Measurements from ENCODE around the gene POT1.

POT1 gene

GRCh38 chr7:124922200-124922599 is 7.4 kb downstream of the POT1 start:
- Mint-ChIP-seq H3K36me3 (ENCODE audit: low read depth) (peaks cover 23% of the 10 kb centered on the region), H3K27me3 (ENCODE audit: low read depth, poor library complexity) (no peaks in the 10 kb centered on the region), H3K4me3 (no peak overlapping the region), H3K9me3 (no peaks in the 10 kb centered on the region), H3K27ac (no peak overlapping the region), H3K4me1 (peaks cover 16% of the 10 kb centered on the region)
- TF ChIP-seq, protein P1, sequence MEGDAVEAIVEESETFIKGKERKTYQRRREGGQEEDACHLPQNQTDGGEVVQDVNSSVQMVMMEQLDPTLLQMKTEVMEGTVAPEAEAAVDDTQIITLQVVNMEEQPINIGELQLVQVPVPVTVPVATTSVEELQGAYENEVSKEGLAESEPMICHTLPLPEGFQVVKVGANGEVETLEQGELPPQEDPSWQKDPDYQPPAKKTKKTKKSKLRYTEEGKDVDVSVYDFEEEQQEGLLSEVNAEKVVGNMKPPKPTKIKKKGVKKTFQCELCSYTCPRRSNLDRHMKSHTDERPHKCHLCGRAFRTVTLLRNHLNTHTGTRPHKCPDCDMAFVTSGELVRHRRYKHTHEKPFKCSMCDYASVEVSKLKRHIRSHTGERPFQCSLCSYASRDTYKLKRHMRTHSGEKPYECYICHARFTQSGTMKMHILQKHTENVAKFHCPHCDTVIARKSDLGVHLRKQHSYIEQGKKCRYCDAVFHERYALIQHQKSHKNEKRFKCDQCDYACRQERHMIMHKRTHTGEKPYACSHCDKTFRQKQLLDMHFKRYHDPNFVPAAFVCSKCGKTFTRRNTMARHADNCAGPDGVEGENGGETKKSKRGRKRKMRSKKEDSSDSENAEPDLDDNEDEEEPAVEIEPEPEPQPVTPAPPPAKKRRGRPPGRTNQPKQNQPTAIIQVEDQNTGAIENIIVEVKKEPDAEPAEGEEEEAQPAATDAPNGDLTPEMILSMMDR (IDR thresholded peaks at IDR 0.05): no peak
- no peak for DNase-seq

- H3K36me3 Mint-ChIP-seq (ENCODE audit: low read depth): peaks cover 10% of the 10 kb centered on the region
- no peaks in the 10 kb centered on the region for H3K27me3 Mint-ChIP-seq (ENCODE audit: low read depth, poor library complexity)
- H3K27ac Mint-ChIP-seq: no peak overlapping the region
- no peak overlapping the region for H3K4me3 Mint-ChIP-seq
- DNase-seq: no peak
- TF ChIP-seq, protein P1 (IDR thresholded peaks at IDR 0.05): no peak
- H3K9me3 Mint-ChIP-seq: no peaks in the 10 kb centered on the region
- H3K4me1 Mint-ChIP-seq: peaks cover 15% of the 10 kb centered on the region
These were observed 9.8 kb downstream of the POT1 start for GRCh38 chr7:124919841-124920240.

- Mint-ChIP-seq H3K4me1 (peaks cover 9% of the 10 kb centered on the region), H3K4me3 (no peak overlapping the region), H3K27me3 (ENCODE audit: low read depth, poor library complexity) (no peaks in the 10 kb centered on the region)
These were observed 11.0 kb downstream of the POT1 start for GRCh38 chr7:124918662-124919061.

GRCh38 chr7:124915242-124915641 is 14.4 kb downstream of the POT1 start:
- Mint-ChIP-seq H3K27me3 (ENCODE audit: low read depth, poor library complexity) (no peaks in the 10 kb centered on the region), H3K27ac (no peak overlapping the region), H3K9me3 (no peaks in the 10 kb centered on the region), H3K36me3 (ENCODE audit: low read depth) (peaks cover 21% of the 10 kb centered on the region), H3K4me3 (no peak overlapping the region), H3K4me1 (peaks cover 9% of the 10 kb centered on the region)
- TF ChIP-seq, protein P1 (IDR thresholded peaks at IDR 0.05): no peak
- no peak for DNase-seq

More at GRCh38 chr7:124918662-124919061, 11.0 kb downstream of the POT1 start:
- TF ChIP-seq, protein P1 (IDR thresholded peaks at IDR 0.05): no peak
- no peak for DNase-seq
- H3K9me3 Mint-ChIP-seq: no peaks in the 10 kb centered on the region
- peaks cover 12% of the 10 kb centered on the region for H3K36me3 Mint-ChIP-seq (ENCODE audit: low read depth)
- H3K27ac Mint-ChIP-seq: no peak overlapping the region

- DNase-seq: no peak
- Mint-ChIP-seq H3K4me1 (peaks cover 9% of the 10 kb centered on the region), H3K27ac (no peak overlapping the region), H3K36me3 (ENCODE audit: low read depth) (peaks cover 18% of the 10 kb centered on the region), H3K27me3 (ENCODE audit: low read depth, poor library complexity) (no peaks in the 10 kb centered on the region), H3K4me3 (no peak overlapping the region), H3K9me3 (no peaks in the 10 kb centered on the region)
- TF ChIP-seq, protein P1 (IDR thresholded peaks at IDR 0.05): no peak
These were observed 15.3 kb downstream of the POT1 start for GRCh38 chr7:124914298-124914697.

DNA sequence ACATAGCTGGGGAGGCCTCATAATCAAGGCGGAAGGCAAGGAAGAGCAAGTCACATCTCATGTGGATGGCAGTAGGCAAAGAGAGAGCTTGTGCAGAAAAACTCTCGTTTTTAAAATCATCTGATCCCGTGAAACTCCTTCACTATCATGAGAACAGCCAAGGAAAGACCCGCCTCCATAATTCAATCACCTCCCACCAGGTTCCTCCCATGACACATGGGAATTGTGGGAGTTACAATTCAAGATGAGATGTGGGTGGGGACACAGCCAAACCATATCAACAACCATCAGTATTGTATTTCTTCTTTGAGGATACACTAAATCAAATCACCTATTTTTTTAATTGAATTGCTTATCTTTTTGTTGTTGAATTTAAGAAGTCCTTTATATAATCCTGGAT is 16.7 kb downstream of the POT1 start:
- H3K27ac Mint-ChIP-seq: peak overlapping the region; percentile 52
- no peaks in the 10 kb centered on the region for H3K27me3 Mint-ChIP-seq (ENCODE audit: low read depth, poor library complexity)
- H3K9me3 Mint-ChIP-seq: no peaks in the 10 kb centered on the region
- DNase-seq: no peak
- TF ChIP-seq, protein P1 (IDR thresholded peaks at IDR 0.05): no peak
- no peak overlapping the region for H3K4me3 Mint-ChIP-seq
- H3K4me1 Mint-ChIP-seq: peaks cover 9% of the 10 kb centered on the region
- H3K36me3 Mint-ChIP-seq (ENCODE audit: low read depth): peaks cover 16% of the 10 kb centered on the region

Data from nephron progenitor cell (in vitro differentiated cells).